ENCODE data around the gene FAM53A. TPM values are rescaled to one million over a fixed set of nuclear protein-coding genes. Genes with fewer than 3 reads are reported as not detected.

FAM53A gene
- total and polyA plus RNA-seq, 2 of the 13 experiments (the other 11 are each of a cell fraction or from before 2014, with no cell fraction given) = 0.48 to 1.1 TPM

- peak; percentile 72 for TF ChIP-seq TARDBP (CRISPR knock-in tag; IDR thresholded peaks at IDR 0.05)
- TF ChIP-seq CREB1 (IDR thresholded peaks at IDR 0.05) = no peak; the same call in none of the 2 replicates
- TF ChIP-seq CREB1 (CRISPR knock-in tag; IDR thresholded peaks at IDR 0.05) = no peak
- TF ChIP-seq PCBP1 (IDR thresholded peaks at IDR 0.05; ENCODE audit: borderline replicate concordance, low read depth, low read length) = no peak; the same call in 1 of the 2 replicates
- TF ChIP-seq SNAPC2 (CRISPR knock-in tag; IDR thresholded peaks at IDR 0.05) = peak; percentile 95
- TF ChIP-seq ZFP62 (CRISPR knock-in tag; IDR thresholded peaks at IDR 0.05) = no peak
- no peak for TF ChIP-seq RBM39 (IDR thresholded peaks at IDR 0.05; ENCODE audit: low read depth, low read length, poor library complexity, severe bottlenecking)
- TF ChIP-seq ZNF296 (CRISPR knock-in tag; conservative IDR thresholded peaks at IDR 0.05) = peak; percentile 64; the same call in 1 of the 2 replicates
- peak; percentile 76 for TF ChIP-seq PHF8 (CRISPR knock-in tag; IDR thresholded peaks at IDR 0.05)
- TF ChIP-seq PRPF4 (IDR thresholded peaks at IDR 0.05; ENCODE audit: low read depth, low read length, poor library complexity, severe bottlenecking) = no peak
- TF ChIP-seq ZNF343 (CRISPR knock-in tag; IDR thresholded peaks at IDR 0.05) = peak; percentile 96; the same call in 1 of the 2 replicates
- TF ChIP-seq ATAD3A (CRISPR knock-in tag; IDR thresholded peaks at IDR 0.05) = no peak
- no peak for TF ChIP-seq NONO (IDR thresholded peaks at IDR 0.05)
- peak; percentile 87 for TF ChIP-seq NONO (CRISPR knock-in tag; conservative IDR thresholded peaks at IDR 0.05)
- peak; percentile 97 for TF ChIP-seq ZNF564 (CRISPR knock-in tag; IDR thresholded peaks at IDR 0.05)
- TF ChIP-seq RARA (CRISPR knock-in tag; IDR thresholded peaks at IDR 0.05) = peak; percentile 53
- TF ChIP-seq ZNF446 (CRISPR knock-in tag; IDR thresholded peaks at IDR 0.05) = peak; percentile 99
- TF ChIP-seq ZBTB43 (CRISPR knock-in tag; conservative IDR thresholded peaks at IDR 0.05) = peak; percentile 96
- no peak for TF ChIP-seq SETDB1 (CRISPR knock-in tag; IDR thresholded peaks at IDR 0.05; ENCODE audit: borderline replicate concordance)
- peak; percentile 85 for TF ChIP-seq ZNF317 (CRISPR knock-in tag; IDR thresholded peaks at IDR 0.05)
- TF ChIP-seq FLYWCH1 (CRISPR knock-in tag; IDR thresholded peaks at IDR 0.05) = peak; percentile 92
- peak; percentile 71 for TF ChIP-seq ZNF12 (CRISPR knock-in tag; IDR thresholded peaks at IDR 0.05)
- peak; percentile 64; the same call in 1 of the 2 replicates for TF ChIP-seq MEF2D (CRISPR knock-in tag; IDR thresholded peaks at IDR 0.05)
- peak; percentile 99 for TF ChIP-seq SALL2 (CRISPR knock-in tag; IDR thresholded peaks at IDR 0.05)
- peak; percentile 97 for TF ChIP-seq ZNF607 (CRISPR knock-in tag; IDR thresholded peaks at IDR 0.05; ENCODE audit: borderline replicate concordance)
- TF ChIP-seq ZNF350 (CRISPR knock-in tag; IDR thresholded peaks at IDR 0.05; ENCODE audit: borderline replicate concordance, low read depth) = peak; percentile 70; the same call in 1 of the 2 replicates
- TF ChIP-seq JUND (CRISPR knock-in tag; IDR thresholded peaks at IDR 0.05) = peak; percentile 61; the same call in 1 of the 2 replicates
- TF ChIP-seq FOSL2 (CRISPR knock-in tag; IDR thresholded peaks at IDR 0.05) = peak; percentile 40; the same call in 1 of the 2 replicates
- TF ChIP-seq HMGXB4 (CRISPR knock-in tag; IDR thresholded peaks at IDR 0.05; ENCODE audit: borderline replicate concordance in 1 of 2, low read depth in 1 of 2) = peak; percentile 78 to 83
- TF ChIP-seq NCOA2 (CRISPR knock-in tag; IDR thresholded peaks at IDR 0.05) = peak; percentile 73
These were observed 28.3 kb upstream of the FAM53A start, which contains the start of gene SLBP (continued) for GRCh38 chr4:1712216-1713002.

Data from HepG2 (cell line).